ENCODE results near the gene ZNF516.
"Not testable (repeated sequence)": the region's sequence is repeated elsewhere in the genome, so short reads cannot be mapped to it uniquely, and the experiment has no call there.

ZNF516 gene

DNA sequence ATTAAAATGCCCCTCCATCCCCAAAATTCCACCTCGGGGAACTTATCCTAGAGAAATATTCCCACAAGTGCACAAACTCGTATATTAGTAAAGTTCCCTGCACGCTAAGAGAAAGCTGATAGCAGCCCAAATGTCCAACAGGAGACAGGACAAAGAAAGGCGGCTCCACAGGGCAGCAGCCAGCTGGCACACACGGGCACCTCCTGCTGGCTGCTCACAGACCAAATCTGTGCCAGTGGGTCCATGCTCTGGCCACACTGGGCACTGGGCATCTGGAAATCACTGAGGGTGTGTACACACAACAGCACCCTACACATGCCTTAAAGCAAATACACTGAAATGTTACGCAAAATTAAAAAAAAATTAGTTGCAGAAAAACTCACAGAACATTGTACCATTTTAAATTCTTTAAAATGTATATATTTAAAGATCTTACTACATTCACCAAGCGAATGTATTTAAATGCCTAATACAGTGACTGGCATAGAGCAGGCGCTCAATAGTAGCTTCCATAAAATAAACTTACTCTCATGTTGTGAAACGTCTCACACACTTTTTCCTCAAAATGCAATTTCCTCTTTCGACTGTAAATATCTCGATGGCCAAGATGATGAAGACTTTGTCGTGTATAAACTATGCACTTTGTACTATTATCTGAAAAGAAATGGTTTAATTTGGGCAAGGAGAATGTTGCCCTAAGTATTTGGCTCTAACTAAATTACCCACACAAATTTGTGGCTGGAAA is 19.4 kb downstream of the ZNF516 start:
- Histone ChIP-seq H3K4me3 (ENCODE audit: low read depth, low read length) (no peak overlapping the region), H3K9ac (ENCODE audit: low read depth, low read length) (no peak overlapping the region), H3K27me3 (ENCODE audit: control insufficient read depth, insufficient read depth, low read length) (no peaks in the 10 kb centered on the region), H3K9me3 (ENCODE audit: control insufficient read depth, insufficient read depth, low read length) (no peaks in the 10 kb centered on the region), H3K36me3 (ENCODE audit: control insufficient read depth, insufficient read depth, low read length) (no peaks in the 10 kb centered on the region), H3K4me1 (ENCODE audit: control insufficient read depth, insufficient read depth, low read length) (no peaks in the 10 kb centered on the region)

DNA sequence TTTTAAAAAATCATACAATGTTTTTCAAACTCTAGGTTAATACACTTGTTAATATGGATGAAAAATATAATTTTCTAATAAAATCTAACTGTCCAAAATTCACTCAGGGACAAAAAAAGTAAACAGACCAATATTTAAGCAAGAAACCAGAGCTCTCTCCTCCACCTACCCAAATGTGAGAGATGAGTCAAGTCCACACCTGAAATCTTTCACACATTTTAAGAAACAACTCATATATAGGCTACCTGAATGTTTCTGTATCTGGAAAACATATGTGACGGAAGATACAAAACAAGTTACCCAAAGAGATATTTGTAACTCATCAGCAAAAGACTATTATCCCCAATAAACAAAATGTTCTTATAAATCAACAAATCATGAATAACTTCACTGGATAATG is 20.2 kb downstream of the ZNF516 start:
- no peaks in the 10 kb centered on the region for H3K36me3 ChIP-seq (ENCODE audit: control insufficient read depth, insufficient read depth, low read length)
- no peaks in the 10 kb centered on the region for H3K4me1 ChIP-seq (ENCODE audit: control insufficient read depth, insufficient read depth, low read length)
- no peaks in the 10 kb centered on the region for H3K9me3 ChIP-seq (ENCODE audit: control insufficient read depth, insufficient read depth, low read length)
- H3K9ac ChIP-seq (ENCODE audit: low read depth, low read length): no peak overlapping the region
- H3K27me3 ChIP-seq (ENCODE audit: control insufficient read depth, insufficient read depth, low read length): no peaks in the 10 kb centered on the region
- H3K4me3 ChIP-seq (ENCODE audit: low read depth, low read length): no peak overlapping the region

DNA sequence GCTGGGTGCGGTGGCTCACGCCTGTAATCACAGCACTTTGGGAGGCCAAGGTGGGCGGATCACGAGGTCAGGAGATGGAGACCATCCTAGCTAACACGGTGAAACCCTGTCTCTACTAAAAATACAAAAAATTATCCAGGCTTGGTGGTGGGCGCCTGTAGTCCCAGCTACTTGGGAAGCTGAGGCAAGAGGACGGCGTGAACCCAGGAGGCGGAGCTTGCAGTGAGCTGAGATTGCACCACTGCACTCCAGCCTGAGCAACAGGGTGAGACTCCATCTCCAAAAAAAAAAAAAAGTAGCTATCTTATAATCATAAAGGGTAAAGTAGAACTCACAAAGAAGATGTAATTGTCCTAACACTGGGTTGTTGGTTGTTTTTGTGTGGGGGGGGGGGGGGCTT is 21.5 kb downstream of the ZNF516 start:
- not testable (repeated sequence) for H3K4me1 ChIP-seq (ENCODE audit: control insufficient read depth, insufficient read depth, low read length); H3K9me3 ChIP-seq (ENCODE audit: control insufficient read depth, insufficient read depth, low read length); H3K9ac ChIP-seq (ENCODE audit: low read depth, low read length); H3K27me3 ChIP-seq (ENCODE audit: control insufficient read depth, insufficient read depth, low read length); H3K36me3 ChIP-seq (ENCODE audit: control insufficient read depth, insufficient read depth, low read length); H3K4me3 ChIP-seq (ENCODE audit: low read depth, low read length)

DNA sequence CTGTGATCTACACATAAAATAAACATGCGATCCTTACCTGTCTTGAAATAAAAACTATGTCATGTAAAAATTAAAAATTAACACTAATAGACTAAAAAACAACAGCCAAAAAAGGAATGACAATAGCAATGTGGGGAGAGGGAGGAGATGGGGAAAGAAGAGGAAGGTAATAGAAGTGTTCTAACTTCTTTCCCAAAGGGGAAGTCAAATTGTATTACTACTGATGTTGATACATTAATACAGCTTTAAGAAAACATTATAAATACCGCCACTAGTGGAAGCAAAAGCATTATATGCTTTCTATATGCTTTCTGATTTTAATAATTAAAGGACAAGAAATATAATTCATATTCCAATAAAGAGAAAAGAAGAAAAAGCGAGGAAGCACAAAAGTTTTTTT is 22.2 kb downstream of the ZNF516 start:
- no peaks in the 10 kb centered on the region for H3K36me3 ChIP-seq (ENCODE audit: control insufficient read depth, insufficient read depth, low read length)
- no peaks in the 10 kb centered on the region for H3K4me1 ChIP-seq (ENCODE audit: control insufficient read depth, insufficient read depth, low read length)
- no peaks in the 10 kb centered on the region for H3K27me3 ChIP-seq (ENCODE audit: control insufficient read depth, insufficient read depth, low read length)
- no peaks in the 10 kb centered on the region for H3K9me3 ChIP-seq (ENCODE audit: control insufficient read depth, insufficient read depth, low read length)
- no peak overlapping the region for H3K9ac ChIP-seq (ENCODE audit: low read depth, low read length)
- H3K4me3 ChIP-seq (ENCODE audit: low read depth, low read length): no peak overlapping the region

DNA sequence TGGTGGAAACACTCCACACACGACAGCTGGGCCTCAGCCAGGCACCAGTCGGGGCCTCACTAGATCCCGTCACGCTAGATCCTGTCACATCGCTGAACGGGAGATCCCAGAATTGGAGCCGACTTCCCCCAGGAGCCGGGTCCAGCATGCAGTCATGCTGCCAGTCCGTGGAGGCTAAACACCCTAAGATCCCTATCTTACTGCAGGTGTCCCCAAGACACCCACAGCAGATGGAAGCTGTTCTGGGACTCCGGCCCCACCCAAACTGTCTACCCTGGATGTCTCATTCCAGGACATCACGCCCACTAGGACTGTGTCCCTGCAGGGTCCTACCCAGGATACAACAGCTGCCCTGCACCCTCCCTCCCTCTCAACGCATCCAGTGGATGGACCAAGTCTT is 23.4 kb downstream of the ZNF516 start:
- Histone ChIP-seq H3K4me1 (ENCODE audit: control insufficient read depth, insufficient read depth, low read length) (no peaks in the 10 kb centered on the region), H3K9ac (ENCODE audit: low read depth, low read length) (no peak overlapping the region), H3K4me3 (ENCODE audit: low read depth, low read length) (no peak overlapping the region), H3K9me3 (ENCODE audit: control insufficient read depth, insufficient read depth, low read length) (no peaks in the 10 kb centered on the region), H3K27me3 (ENCODE audit: control insufficient read depth, insufficient read depth, low read length) (no peaks in the 10 kb centered on the region), H3K36me3 (ENCODE audit: control insufficient read depth, insufficient read depth, low read length) (no peaks in the 10 kb centered on the region)

DNA sequence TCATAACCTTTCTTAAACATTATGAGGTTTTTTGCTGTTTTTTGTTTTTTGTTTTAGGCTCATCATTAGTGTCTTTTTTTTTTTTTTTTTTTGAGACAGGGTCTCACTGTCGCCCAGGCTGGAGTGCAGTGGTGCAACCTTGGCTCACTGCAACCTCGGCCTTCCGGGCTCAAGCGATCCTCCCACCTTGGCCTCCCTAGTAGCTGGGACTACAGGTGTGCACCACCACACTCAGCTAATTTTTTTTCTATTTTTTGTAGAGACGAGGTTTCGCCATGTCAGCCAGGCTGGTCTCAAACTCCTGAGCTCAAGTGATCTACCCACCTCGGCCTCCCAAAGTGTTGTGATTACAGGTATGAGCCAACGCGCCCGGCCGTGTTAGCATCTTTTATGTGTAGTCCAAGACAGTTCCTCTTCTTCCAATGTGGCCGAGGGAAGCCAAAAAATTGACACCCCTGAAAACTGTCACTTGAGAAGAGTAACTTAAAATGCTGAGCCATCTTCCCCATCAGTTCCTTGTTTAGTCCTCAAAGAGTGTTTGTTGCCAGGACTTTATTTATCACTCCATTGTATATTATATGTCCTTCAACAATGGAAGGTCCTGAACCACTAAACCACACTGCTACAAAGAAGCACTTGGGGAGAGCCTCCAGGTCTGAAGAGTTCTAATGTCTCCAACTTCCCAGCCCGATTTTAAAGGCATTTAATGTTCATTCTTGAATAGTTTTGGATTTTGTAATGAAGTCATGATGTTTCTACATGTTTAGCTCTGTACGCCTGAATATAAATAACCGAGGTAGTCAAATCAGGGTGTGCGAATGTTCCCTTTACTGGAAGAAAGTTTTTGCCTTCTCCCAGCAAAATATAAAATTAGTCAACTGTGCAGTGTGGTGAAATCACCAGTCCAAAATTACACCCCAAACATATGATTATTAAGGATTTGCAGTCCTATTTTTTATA is 26.4 kb downstream of the ZNF516 start:
- Histone ChIP-seq H3K27me3 (ENCODE audit: control insufficient read depth, insufficient read depth, low read length) (no peaks in the 10 kb centered on the region), H3K4me1 (ENCODE audit: control insufficient read depth, insufficient read depth, low read length) (no peaks in the 10 kb centered on the region), H3K36me3 (ENCODE audit: control insufficient read depth, insufficient read depth, low read length) (no peaks in the 10 kb centered on the region), H3K9ac (ENCODE audit: low read depth, low read length) (no peak overlapping the region), H3K9me3 (ENCODE audit: control insufficient read depth, insufficient read depth, low read length) (no peaks in the 10 kb centered on the region), H3K4me3 (ENCODE audit: low read depth, low read length) (no peak overlapping the region)

DNA sequence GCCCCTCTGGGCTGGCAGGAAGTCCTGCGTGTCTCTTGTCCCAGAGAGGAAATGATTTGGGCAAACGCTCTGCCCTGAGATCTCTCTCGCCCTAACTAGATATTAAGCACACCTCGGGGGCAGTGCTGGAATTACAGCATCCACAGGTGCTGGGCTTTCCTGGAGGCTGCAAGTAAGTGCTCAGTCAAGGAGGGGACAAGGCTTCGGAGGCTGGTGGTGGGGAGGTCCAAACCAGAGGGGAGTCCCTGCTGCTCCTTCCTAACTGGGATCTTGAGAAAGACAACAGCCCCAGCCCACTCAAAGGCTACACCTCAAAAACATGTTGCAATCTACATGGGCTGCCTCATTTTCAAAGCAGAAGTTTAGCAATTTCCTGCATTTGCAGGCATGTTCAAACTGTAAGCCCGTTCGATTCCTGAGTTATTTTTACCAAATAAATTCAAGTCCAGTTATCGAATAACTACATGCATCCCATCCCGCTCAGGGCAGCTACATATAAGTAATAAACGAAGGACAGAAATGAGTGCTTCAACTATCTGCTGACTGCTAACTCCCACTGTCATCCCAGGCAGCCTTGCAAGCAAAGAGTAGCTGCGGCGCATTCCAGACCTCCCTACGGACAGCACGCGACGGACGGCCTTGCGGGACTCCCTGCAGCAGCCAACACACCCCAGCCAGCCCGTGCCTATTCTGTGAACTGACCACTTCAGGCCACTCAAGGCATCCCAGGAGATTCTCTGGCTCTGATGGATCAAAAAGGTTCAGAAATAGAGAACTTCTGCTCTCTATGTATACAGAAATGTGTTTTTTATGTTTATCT is 27.5 kb downstream of the ZNF516 start:
- no peak overlapping the region for H3K9ac ChIP-seq (ENCODE audit: low read depth, low read length)
- no peaks in the 10 kb centered on the region for H3K4me1 ChIP-seq (ENCODE audit: control insufficient read depth, insufficient read depth, low read length)
- H3K9me3 ChIP-seq (ENCODE audit: control insufficient read depth, insufficient read depth, low read length): no peaks in the 10 kb centered on the region
- no peak overlapping the region for H3K4me3 ChIP-seq (ENCODE audit: low read depth, low read length)
- no peaks in the 10 kb centered on the region for H3K36me3 ChIP-seq (ENCODE audit: control insufficient read depth, insufficient read depth, low read length)
- H3K27me3 ChIP-seq (ENCODE audit: control insufficient read depth, insufficient read depth, low read length): no peaks in the 10 kb centered on the region

DNA sequence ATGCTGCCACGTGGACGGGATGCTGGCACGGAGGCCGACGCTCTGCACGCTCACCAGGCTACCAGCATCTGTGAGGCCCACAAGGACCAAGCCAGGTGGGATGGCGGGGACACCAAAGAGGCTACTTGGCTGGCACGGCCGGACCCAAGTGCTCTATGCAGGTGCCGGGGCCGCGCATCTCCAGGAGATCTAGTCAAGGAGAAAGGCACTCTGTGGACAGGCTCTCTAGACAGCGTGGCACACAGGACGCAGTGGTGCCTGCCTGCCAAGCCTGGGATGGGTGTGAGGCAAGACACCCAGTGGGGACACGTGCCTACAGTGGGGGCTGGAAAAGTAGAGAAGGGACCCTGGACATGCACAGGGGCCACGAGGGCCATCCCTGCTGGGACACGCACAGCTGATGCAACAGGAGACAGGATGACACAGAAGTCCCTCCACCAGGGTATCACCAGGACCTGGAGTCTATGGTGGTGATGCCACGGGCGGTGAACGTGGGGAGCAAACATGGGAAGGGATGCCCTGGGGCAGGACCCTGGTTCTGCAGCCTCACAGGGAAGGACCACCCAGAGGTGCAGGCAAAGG is 28.5 kb downstream of the ZNF516 start:
- Histone ChIP-seq H3K9me3 (ENCODE audit: control insufficient read depth, insufficient read depth, low read length) (no peaks in the 10 kb centered on the region), H3K36me3 (ENCODE audit: control insufficient read depth, insufficient read depth, low read length) (no peaks in the 10 kb centered on the region), H3K4me1 (ENCODE audit: control insufficient read depth, insufficient read depth, low read length) (no peaks in the 10 kb centered on the region), H3K27me3 (ENCODE audit: control insufficient read depth, insufficient read depth, low read length) (no peaks in the 10 kb centered on the region), H3K9ac (ENCODE audit: low read depth, low read length) (no peak overlapping the region), H3K4me3 (ENCODE audit: low read depth, low read length) (no peak overlapping the region)

DNA sequence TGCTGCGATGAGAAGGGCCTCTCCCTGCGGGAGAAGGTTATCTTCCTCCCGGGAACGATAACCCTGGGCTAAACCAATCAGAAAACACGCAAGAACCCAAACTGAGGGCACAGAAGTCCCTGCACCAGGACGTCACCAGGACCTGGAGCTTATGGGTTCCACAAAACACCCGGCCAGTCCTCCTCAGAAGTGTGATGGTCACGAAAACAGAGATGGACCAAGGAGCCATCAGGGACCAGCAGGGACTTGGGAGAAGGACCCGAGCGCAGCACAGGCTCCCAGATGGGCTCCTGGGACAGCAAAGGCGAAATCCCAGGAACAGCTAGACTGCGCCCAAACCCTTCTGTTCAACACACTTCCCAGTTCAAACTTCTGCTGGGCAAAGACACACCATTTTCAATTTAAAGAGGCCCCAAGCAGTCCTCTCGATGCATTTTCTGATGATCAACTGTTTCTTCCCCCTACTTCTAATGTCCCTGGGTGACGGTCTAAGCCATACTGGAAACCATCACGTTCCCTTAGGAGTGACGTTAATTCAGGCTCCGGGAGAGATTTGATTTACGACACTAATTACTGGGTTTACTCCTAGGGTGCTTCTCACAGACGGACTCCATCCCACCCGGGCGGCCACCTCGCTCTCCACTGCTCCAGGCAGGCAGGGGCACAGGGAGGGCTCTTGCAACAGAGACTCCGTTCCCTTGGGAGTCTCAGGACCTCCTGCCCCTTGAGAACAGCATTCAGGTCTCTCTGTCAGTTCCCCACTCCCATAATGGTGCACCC is 29.2 kb downstream of the ZNF516 start:
- Histone ChIP-seq H3K4me1 (ENCODE audit: control insufficient read depth, insufficient read depth, low read length) (no peaks in the 10 kb centered on the region), H3K9ac (ENCODE audit: low read depth, low read length) (no peak overlapping the region), H3K4me3 (ENCODE audit: low read depth, low read length) (no peak overlapping the region), H3K27me3 (ENCODE audit: control insufficient read depth, insufficient read depth, low read length) (no peaks in the 10 kb centered on the region), H3K9me3 (ENCODE audit: control insufficient read depth, insufficient read depth, low read length) (no peaks in the 10 kb centered on the region), H3K36me3 (ENCODE audit: control insufficient read depth, insufficient read depth, low read length) (no peaks in the 10 kb centered on the region)

DNA sequence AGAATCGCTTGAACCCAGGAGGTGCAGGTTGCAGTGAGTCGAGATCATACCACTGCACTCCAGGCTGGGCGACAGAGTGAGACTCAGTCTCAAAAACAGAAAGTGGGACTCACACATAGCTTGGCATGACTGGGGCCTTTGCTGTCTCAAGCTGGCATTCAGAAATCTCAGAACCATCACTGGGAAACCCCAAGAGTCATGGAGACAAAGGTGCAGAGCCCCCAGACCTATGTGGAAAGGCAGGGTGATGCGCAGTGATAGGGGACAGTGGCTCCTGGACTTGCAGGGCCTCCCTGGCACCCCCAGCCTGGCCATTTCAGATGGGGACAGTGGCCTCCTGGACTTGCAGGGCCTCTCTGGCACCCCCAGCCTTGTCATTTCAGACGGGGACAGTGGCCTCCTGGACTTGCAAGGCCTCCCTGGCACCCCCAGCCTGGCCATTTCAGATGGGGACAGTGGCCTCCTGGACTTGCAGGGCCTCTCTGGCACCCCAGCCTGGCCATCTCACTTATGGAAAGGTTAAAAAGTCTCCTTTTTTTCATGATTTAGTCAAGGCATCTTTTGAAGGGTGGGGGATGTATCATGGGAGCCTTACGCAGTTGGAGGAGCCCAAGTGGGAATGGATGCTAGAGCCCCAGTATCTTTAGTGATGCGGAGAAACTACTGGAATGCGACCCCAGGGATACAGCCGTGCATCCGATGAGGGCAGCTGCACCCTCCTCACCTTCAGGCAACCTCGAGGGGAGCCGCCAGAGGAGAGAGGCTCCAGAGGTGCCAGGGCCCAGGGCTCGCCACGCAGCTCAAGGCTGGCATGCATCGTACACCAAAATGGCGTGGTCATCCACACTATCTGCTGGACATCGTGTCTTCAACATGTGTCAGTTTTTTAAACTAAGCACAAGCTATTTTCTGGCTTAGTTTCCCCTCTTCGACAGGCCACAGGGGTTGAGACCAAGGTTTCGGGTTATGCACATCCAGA is 30.5 kb downstream of the ZNF516 start:
- H3K4me1 ChIP-seq (ENCODE audit: control insufficient read depth, insufficient read depth, low read length): no peaks in the 10 kb centered on the region
- H3K9ac ChIP-seq (ENCODE audit: low read depth, low read length): no peak overlapping the region
- H3K36me3 ChIP-seq (ENCODE audit: control insufficient read depth, insufficient read depth, low read length): no peaks in the 10 kb centered on the region
- no peaks in the 10 kb centered on the region for H3K9me3 ChIP-seq (ENCODE audit: control insufficient read depth, insufficient read depth, low read length)
- no peak overlapping the region for H3K4me3 ChIP-seq (ENCODE audit: low read depth, low read length)
- H3K27me3 ChIP-seq (ENCODE audit: control insufficient read depth, insufficient read depth, low read length): no peaks in the 10 kb centered on the region

All from iPS-15b (cell line).